Stimulated activated CD4-positive, alpha-beta T cell treated with anti-CD3 and anti-CD28 coated beads, TNF-alpha, amount 100 ng/mL, for 1 hour (primary cell): ENCODE results near the gene PLAGL2.

ENCODE experiments used
- DNase-seq, 3 donors: peaks; one replicate each; pipeline ENCODE4 v3.0.0-alpha.2; 2020; ENCODE audit warnings: low read depth in 3 of 3, low spot score in 1 of 3

Gene PLAGL2

DNA sequence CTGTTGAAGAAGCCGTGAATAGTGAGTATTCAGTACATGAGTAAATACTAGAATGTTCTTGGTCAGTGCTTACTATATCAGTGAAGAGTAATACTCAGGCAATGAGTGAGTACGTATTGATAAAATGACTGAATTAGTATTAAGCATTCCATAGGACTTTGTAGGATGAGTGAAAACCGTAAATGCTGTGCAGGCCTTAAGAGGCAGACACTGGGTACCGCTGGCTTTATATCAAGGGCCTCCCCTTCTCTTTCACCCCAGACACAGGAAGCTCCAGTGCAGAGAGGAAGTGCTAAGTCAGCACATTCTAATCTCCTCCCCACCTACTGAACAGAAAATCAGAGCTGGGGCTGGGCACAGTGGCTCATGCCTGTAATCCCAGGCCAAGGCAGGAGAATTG, 24.3 kb upstream of the PLAGL2 start:
- DNase-seq, result no peak

DNA sequence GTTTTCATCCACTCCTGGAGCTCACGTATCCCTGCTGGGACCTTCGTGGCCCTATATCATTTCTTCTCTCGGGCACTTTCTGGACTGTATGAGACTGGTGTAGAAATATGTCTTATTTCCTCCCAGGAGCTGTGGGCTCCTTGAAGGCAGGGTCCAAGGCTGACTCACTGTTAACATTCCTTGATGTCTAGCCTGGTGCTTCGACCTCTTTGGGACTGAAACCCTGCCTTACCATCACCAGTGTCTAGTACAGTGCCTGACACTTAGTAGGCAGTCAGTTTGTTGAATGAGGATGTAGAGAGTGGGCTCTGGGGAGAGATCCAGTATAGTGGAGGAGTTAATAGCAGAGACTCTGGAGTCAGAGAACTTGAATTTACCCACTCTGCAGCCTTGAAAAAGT, 23.7 kb upstream of the PLAGL2 start:
- DNase-seq, result no peak

DNA sequence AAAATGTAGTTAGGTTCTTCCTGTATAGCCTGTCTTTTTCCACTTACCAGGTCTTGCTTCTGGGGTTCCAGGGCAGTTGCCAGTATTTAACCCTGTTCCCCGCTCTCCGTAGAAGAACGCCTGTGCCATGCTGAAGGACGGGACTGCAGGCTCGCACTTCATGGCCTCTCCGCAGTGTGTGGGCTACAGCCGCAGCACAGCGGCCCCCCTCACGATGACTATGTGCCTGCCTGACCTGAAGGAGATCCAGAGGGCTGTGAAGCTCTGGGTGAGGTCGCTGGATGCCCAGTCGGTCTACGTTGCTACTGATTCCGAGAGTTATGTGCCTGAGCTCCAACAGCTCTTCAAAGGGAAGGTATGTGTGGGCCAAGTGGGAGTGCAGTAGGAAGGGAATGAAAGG, 23.2 kb upstream of the PLAGL2 start:
- no peak for DNase-seq

DNA sequence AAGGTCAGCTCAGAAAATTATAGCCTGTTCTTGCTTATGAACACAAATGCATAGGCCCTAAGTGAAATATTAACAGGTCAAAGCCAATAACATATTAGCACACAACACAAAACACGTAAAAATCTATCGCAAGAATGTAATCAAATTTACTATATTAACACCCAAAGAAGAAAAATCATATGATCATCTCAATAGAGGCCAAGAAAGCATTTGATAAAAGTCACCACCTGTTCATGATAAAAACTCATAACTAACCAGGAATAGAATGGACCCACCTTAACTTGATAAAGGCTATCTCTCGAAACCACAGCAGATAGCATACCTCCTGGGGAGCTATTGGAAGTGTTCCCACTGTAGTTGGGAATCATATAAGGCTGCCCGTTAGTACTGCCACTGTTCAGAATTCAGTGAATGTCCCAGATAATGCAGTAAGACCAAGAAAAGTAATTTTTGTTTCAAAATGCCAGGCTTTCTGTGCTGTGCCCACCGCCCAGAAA, 21.8 kb upstream of the PLAGL2 start:
- no peak for DNase-seq

DNA sequence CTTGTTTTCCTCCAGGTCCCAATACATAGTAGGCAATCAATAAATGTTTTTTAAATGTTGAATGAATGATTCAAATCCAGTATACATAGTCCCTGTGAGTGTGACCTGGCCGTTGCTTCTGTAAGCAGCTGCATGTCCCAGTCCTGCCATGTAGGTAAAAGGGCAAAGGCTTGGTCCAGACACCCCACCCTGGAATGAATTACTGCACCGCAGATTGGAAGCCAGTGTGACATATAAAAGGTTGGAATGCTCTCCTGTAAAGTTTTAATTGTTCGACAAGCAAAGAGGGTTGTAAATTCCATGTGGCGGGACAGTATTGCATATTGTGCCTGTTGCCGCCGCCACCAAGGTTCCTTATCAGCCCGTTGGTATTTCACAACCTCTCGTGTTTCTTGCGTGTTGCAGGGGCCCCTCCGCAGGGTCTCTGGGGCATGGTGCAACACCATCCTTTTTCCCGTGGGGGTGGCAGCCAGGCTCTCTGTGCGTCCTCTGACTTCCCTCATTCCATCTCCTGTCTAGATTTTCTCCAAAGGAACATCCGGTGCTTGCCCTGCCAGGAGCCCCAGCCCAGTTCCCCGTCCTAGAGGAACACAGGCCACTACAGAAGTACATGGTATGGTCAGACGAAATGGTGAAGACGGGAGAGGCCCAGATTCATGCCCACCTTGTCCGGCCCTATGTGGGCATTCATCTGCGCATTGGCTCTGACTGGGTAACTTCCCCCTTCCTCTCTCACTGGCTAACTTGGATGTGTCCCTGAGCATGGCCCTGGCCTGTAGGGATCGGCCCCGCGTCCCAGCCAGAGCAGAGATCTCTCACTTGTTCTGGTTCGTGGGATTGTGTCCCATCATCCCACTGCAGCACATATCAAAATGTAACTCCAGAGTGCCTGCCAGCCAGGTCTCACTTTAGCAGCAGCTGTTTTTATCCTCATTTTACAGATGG, 20.5 kb upstream of the PLAGL2 start:
- no peak for DNase-seq

DNA sequence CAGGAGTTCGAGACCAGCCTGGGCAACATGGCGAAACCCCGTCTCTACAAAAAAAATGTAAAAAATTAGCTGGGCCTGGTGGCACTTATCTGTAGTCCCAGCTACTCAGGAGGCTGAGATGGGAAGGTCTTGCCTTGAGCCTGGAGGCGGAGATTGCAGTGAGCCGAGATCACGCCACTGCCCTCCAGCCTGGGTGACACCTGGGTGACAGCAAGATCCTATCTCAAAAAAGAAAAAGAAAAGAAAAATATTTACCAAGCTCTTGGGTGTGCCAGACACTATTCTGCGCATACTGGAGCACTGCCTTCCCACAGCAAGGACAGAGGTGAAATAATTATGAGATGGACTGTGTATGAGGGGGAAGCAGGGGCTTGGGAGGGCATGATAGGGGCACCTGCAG, 19.8 kb upstream of the PLAGL2 start:
- DNase-seq, result no peak

DNA sequence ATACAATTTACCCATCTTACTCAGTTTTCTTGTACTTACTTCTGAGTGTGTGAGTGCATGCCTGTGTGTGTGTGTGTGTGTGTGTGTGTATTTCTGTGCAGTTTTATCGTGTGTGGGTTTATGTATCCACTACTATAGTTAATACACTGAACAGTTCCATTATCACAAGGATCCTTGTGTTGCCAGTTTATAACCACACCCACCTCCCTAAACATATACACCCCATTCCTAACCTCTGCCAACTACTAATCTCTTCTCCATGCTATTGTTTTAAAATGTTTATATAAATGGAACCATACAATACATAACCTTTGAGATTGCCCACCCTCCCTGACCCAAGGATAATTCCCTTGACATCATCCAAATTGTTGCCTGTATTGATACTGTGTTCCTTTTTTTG, 18.8 kb upstream of the PLAGL2 start:
- no peak for DNase-seq

DNA sequence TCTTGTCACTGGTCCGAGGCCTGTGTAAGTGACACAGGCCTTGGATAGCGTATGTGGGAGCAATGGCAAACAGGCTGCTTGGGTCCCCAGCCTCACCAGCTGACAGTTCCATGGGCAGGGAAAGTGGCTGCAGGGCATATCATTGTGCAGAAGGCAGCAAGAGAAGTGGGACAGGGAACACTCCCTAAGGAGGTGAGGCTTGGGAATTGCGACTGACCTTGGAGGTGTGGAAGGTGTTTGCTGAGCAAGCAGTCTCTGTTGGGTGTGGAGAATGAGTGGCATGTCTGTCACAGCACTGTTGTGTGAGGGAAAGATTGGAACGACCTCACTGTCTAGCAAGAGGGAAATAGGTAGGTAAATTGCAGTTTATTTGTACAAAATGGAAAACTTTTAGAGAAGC, 16.9 kb upstream of the PLAGL2 start:
- DNase-seq, result no peak

DNA sequence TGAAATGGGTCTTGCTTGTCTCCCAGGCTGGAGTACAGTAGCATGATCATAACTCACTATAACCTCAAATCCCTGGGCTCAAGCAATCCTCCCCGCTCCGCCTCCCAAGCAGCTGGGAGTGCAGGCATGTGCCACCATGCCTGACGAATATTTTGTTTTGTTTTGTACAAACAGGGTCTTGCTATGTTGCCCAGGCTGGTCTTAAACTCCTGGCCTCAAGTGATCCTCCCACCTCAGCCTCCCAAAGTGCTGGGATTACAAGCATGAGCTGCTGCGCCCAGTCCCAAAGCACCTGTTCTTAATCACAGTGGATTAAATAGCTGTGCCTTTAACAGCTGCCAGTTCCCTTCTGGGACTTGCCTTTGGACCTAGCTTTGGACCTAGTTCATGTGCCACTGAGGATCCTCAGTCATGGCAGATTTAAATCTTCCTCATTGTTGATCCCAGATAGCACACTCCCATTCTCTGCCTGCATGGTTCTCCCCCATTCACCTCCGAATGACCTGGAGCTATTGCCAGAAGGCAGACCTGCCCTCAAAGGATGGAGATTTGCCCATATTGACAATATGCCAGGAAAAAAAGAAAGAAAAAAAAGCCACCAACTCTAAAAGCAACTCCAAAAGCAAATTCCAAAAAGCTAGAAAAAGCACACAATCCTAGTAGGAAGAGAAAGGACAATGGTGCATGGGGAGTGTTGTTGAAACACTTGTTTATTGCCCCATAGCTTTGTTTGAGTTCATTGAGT, 10.8 kb upstream of the PLAGL2 start:
- no peak for DNase-seq

DNA sequence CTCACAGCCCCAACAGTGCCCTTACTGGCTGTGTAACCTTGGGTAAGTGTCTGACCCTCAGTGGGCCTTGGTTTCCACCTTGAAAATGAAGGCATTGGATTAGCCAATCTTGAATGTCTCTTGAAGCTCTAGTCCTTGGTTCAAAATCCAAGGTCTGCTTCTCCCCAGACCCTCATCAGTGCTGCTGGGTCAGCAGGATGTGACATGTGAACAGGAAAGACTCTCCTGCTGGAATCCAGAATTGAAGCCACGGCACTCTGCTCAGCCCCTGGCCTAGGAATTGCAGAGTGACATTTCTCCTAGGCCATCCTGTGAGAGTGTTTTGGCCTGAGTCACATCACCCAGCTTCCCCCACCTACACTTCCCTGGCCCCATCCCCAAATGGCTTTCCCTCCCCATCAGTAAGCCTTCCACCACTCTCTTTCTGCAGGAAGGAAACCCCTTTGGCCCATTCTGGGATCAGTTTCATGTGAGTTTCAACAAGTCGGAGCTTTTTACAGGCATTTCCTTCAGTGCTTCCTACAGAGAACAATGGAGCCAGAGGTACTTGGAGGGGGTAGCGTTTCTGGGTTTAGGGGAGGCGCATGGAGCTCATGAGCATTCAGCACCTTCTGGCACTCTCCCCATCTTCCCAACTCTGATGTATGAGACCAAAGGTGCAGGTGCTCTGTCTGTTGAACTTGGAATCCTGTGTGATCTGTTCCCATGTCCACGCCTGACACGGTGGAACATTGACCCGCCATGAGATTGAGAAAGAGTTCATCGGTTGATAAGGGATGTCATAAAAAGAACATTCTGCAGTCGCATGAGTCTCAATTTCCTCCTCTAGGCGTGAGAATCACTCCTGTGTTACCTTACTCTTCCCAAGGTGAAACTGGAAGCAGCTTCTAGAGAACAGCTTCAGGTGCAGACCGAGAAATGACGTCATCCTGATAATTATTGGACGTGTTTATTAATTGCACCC, 8.9 kb upstream of the PLAGL2 start:
- DNase-seq, result no peak

DNA sequence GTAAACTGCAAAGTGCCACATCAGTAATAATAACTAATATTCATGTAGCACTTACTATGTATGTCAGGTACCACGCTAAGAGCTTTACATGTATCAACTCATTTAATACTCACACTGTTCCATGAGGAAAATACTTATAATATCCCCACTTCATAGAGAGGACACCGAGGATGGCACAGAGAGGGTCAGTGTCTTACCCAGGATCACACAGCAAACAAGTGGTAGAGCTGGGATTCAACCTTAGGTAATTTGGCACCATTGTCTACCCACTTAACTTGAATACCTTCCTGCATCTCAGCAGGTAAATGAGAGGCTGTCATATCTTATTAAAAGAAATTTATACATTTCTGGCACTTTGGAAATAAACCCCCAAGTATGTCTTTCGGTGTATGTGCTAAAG, 8.2 kb upstream of the PLAGL2 start:
- DNase-seq, result no peak

DNA sequence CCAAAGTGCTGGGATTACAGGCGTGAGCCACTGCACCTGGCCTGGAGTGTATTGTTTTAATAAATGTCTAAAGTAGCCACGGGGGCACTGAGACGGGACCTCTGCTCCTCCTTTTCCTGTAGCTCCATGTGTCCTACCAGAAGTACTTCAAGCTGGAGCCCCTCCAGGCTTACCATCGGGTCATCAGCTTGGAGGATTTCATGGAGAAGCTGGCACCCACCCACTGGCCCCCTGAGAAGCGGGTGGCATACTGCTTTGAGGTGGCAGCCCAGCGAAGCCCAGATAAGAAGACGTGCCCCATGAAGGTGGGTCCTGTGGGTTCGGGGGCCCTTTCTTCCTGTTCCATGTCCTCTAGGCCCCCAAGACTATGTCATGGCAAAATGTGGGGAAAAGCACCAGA, 7.6 kb upstream of the PLAGL2 start:
- no peak for DNase-seq

DNA sequence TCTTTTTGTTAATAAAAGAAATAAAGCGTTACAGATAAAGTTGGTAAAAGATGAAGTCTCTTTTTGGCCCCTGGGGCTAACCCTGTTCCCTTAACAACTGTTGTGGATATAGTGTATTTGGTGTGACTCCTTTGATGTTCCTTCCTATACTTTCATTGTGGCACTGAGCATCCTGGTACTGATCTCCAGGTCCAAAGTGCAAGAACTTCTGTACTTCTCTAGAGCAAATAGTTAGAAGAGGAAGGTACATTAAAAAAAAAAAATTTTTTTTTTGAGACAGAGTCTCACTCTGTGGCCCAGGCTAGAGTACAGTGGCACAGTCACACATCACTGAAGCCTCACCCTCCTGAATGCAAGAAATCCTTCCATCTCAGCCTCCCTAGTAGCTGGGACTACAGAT, 6.3 kb upstream of the PLAGL2 start:
- no peak for DNase-seq

DNA sequence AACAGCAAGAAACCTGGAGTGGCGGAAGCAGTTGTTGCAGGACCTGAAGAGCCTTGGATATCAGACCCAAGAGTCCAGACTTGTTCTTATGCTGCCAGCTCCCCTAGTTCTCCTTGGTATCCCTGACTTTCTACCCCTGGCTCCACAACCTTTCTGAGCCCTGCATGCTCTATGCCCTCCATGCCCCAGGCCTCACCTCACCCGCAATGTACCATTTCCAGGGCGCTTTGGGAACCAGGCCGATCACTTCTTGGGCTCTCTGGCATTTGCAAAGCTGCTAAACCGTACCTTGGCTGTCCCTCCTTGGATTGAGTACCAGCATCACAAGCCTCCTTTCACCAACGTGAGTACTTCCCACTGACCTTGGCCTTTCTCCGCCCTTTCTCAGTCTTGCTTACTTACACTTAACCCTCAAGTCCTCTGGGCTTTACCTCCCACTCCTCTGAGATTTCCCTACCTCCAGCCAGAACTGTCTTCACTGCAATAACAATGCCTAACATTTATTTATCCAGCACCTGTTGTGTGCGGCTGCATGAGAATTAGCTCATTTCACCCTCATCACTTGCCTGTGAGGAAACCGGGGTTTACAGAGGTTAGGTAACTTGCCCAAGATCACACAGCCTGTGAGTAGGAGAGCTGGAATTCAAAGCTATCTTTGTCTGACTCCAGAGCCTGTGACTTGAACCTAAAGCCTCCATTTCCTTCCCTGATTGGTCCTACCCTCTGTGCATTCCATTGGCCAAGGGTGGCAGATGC, 2.5 kb upstream of the PLAGL2 start:
- DNase-seq, result no peak

DNA sequence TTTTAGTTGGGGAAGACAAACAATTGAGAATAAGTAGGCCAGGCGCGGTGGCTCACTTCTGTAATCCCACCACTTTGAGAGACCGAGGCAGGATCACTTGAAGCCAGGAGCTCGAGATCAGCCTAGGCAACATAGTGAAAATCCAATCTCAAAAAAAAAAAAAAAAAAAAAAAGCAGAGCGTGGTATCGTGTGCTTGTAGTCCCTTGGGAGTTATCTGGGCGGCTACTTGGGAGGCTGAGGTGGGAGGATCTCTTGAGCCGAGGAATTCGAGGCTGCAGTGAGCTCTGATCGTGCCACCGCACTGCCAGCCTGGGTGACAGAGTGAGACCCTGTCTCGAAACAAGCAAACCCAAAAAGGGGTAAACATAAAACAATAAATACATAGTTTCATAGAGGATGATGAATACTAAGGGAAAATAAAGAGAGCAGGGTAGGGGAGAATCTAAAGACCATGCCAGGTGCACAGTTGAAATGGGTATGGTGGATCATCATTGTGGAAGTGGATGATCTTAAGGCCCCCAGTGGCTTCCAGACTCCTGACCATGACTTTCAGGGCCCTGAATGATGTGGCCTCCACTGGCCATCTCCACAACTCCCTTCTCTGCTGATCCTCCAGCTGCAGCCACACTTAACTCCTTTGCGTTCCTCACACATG, 1.1 kb upstream of the PLAGL2 start:
- DNase-seq, result no peak

DNA sequence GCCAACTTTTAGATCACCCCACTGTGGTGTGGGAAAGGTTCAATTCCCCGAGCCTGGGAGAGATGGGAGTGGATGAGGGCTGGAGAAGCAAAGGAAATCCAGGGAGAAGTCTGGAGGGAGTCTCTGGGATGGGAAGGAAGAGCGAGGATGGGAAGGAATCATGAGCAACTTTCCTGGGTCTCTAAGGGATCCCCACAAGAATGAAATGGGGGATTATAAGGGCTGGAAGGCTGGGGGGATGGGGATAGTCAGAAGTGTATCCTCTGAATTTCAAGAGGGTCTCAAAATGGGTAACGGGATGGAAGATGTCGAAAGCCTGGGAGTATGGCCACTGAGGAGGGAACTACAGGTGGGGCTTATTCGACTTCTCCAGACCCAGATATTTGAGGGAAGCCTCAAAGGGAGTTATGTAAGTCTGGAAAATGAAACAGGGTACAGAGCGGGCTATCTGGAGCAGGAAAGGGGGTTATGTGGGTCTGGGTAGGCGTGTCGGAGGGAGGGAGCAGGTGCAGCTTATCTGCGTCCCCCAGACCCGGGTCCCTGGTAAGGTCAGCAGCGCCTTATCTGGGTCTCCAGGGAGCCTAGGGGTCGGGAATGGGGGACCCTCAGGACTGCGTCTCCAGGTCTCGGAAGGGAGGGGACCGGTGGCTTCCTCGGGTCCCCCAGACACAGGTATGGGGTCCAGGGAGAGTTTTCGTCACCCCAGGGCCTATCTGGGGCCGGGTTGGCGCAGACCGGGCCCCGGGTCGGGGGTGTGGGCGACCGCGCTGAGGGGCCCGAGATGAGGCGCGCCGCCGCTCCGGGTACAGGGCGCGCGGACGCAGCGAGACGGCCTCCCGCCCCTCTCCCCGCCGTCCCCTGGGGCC, 550 bp downstream of the PLAGL2 start:
- no peak for DNase-seq

DNA sequence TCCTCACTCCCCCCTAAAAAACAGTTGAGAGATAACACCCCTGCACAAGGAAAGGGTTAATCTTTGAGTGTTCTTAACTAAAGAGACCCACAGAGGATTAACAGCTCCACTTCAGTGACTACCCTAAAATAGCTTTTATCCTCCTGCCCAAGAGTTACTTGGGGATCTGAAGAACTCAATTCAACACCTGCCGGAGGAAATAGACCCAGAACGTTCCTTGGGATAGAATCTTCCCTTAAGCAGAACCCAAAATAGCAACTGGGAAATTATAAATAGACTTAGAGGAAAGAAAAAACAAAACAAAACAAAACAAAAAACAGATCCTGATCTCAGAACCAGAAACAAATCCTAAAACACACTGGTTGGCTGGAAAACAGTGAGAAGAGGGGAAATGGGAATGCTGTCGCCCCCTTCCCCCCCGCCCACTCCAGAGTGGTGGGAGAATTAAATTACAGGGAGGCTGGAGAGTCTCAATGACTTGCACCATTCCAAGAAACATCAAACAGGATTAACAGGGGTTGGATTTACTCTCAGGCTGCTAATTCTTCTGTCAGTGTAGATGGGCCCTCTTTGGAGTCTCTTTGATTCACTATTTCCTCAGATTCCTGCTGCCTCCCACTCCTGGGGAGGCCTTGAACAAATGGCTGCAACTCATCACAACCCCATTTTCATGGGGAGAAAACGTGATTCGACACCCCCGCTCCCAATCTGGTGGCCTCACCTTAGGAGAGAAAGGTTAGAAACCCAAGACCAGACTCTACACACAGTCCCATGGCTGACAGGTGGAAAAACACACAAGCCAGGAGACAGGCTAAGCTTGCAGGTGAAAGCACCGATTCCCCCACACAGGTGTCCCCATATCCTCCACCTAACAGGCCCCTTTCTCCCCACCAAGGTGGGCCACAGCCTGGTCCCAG, 1.4 kb downstream of the PLAGL2 start:
- DNase-seq, result no peak
